HG03439 (cell line): Measurements from ENCODE around the gene LTO1.

Experiments
- ATAC-seq: cut with Tn5 transposase; IDR thresholded peaks from one replicate; pipeline ENCODE4 v1.9.1; 2021; ENCODE audit warnings: mild to moderate bottlenecking, moderate library complexity; ENCODE audit not compliant: unreplicated experiment

Gene LTO1, protein sequence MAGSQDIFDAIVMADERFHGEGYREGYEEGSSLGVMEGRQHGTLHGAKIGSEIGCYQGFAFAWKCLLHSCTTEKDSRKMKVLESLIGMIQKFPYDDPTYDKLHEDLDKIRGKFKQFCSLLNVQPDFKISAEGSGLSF

DNA sequence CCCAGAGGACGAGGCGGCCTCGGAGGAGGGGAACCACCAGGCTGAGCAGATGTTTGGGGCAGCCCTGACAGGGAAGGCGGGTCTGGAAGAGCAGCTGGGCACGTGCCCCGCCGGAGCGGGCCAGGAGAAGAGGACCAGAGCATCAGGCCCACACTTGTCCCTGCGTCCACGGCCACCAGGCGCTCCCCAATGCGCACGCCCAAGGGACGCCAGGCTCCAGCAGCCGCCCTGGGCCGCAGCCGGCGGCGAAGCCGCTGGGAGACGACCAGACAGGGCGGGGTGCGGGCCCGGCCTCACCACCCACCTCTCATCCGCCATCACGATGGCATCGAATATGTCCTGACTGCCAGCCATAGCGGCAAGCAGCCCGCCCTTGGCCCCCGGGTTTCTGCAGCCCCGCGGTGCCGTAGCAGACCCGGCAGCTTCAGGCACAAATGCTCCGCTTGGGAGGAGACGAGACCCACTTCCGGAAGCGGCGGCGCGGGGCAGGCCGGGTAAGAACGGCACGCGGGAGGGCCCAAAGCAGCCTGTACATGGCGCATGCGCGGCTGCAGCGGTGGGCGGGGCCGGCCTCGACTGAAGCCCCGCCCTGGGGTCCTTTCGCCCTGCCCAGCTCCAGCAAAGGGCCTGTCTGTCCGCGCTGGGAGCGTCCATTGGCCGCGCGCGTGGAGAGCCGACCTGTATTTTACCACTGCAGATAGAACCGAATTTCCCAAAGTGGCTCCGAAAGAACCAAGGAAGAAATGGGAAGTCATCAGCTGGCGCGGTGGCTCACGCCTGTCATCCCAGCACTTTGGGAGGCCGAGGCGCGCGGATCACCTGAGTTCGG is at the start of gene LTO1:
LTO1 (minus strand) TSS at position 468 of the 829 bp plus-strand sequence; CDS start at position 354, 114 bp downstream.
- peak; percentile 89 for ATAC-seq

DNA sequence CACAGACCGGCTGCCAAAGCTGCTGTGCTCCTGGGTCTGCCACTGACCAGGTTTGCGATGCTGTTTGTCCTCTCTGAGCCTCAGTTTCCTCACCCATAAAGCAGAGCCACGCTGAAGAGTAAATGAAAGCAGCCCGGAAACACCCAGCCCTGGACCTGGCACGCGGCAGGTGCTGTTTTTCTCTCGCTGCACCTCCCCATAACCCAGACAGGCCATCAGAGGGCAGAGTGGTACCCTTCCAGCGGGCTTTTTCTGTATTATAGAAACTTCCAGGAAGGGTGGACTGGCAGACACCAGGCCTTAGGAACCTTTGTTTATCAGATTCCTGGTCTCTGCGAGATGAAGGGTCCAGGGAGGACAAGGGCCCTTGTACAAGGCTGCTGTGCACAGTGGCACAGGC is 46.6 kb upstream of the LTO1 start:
- ATAC-seq, result no peak

DNA sequence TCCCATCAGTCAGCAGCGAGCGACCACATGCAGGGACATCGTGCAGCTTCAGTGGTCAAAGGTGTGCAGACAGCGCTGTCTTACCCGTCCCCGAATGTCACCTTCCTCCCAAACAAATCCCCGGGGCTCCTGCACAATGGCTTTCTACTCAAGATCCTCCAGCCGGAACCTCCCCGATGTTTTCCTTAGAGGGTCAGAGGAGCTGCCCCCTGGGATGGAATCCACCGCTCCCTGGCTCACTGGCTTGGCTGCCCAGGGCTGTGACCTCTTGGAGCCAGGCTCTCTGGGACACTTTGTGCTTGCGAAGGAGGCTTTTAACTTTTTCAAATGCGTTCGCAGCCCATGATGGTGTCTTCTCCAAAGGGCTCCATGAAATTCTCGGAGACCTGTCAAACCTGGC is 46.0 kb upstream of the LTO1 start:
- ATAC-seq, result no peak

DNA sequence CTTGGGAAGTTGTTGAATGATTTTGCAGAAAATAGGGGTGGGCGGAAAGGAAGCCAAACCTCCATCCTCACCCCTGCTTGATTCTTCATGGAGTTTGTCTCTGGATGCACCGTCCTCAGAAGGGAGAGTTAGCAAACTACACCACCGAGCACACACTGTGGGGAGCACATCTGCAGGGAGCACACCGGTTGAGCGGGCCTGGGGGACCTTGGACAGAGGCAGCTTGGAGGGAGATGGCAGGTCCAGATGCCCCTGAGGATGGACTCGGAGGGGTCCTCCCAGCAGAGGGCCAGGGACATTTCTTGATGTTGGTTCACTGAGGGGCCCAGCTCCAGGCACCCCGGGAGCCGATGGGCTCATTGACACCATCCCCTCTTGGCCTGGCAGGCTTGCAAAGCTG is 43.8 kb upstream of the LTO1 start:
- ATAC-seq, result no peak

DNA sequence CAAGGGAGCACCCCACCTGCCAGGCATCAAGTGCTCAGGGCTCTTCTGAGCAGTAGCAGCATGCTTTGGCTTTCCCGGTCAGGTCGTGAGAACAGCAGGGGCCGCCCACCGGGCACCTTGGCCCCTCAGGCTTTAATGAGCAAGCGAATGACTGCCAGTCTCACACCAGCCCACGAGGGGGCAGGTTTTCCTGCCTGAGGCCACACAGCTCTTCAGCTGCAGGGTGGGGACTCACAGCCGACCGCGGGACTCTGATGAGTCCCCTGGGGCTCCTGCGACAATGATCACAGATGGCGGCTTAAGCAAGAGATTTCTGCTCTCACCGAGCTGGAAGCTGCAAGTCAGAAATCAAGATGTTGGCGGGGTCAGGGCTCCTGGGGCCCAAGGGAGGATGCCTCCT is 43.0 kb upstream of the LTO1 start:
- ATAC-seq, result no peak

DNA sequence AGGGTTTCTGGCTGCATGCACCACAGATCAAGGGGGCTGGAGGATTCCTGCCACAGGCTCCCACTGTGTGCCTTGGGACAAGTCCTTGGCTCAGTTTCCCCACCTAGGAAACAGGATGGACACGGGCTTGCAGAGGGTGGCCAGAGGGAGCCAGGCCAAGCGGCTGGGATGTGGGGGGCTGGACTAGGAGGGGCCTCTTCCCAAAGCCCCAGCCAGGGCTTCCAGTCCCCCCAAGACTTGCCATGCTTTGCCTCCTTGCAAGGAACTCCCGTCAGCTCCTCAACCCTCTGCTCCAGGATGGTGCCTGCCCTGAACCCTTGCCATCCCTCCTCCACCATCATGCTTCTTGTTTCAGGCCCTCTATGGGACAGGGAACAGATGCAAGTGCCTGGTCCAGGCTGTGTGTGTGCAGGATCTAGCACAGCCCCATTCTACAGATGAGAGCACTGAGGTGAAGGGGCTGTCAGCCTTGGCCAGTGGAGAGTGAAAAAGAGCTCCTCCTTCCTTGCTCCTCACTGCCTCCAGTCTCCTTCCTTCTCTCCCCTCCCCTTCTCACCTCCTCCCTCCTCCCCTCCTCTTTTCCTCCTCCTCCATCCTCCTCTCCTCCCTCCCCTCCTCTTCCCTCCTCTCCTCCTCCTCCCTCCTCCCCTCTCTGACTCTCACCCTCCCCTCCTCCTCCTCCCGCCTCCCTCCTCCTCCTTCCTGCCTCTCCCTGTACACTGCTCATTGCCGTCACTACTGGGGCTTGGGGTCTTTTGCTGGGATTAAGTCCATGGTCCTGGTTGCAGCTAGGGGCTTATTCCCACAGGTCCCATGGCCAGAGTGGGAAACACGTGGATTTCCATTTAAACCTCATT is 42.0 kb upstream of the LTO1 start:
- no peak for ATAC-seq

DNA sequence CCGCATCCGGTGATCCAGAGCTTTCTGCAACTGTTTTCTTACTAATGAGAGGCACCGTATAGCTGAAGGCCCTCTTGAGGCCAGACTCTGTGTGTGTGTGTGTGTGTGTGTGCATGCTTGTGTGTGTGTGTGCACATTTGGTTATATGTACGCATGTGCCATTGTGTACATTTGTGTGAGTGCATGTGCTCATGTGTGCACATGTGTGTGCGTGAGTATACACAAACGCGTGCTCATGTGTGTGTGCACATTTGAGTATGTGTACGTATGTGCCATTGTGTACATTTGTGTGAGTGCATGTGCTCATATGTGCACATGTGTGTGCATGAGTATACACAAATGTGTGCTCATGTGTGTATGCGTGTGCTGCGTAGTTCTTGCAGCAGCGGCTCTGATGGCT is 40.9 kb upstream of the LTO1 start:
- no peak for ATAC-seq

DNA sequence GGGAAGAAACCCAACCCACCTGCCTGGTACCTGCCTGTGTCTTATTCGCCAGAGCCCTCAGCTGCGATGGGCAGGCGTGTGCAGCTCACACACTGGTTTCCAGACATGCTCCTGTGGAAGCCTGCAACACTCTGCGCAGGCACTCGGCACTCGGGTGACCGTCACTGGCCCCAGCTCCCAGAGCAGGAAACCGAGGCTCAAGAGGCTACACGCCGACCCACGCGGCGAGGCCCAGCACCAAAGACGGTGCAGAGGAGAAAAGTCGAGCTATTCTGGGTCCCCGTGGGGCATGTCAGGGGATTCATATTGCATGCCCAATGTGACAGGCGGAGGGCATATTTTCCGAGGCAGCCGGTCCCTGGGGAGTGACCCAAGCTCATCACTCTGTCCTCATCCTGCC is 40.3 kb upstream of the LTO1 start:
- ATAC-seq, result no peak

DNA sequence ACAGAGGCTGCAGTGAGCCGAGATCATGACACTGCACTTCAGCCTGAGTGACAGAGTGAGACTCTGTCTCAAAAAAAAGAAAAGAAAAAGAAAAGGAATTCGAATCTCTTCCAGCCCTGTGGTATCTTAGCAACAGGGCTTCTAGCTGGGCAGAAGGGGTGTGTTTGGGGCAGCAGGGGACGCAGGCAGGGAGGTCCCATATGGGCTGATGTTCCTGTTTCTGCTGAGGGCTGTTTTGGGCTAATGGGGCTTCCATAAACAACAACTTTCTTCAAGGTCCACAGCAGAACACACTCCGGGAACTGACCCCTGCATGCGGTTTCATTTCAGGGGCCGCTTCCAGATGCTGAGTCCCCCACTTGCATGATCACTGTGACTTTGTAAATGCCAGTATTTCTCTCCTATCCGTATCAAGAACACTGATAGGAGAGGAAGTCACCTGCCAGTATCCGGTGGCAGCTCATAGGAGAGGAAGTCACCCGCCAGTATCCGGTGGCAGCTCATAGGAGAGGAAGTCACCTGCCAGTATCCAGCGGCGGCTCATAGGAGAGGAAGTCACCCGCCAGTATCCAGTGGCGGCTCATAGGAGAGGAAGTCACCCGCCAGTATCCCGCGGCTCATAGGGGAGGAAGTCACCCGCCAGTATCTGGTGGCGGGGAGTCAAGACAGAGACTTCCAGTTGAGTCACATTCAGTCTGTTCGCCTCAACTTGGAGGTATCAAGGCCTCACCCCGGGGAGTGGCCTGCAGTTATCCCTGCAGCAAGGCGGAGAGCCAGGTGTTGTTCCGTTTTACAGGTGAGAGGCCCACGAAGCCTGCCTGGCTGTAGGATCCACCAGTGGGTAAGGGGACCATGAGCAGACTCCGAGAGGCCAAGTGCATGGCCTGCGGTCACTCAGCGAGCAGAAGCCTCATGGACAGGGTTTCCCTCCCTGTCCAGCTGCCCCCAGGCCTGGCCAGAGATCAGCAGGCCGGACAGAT is 37.0 kb upstream of the LTO1 start:
- no peak for ATAC-seq

DNA sequence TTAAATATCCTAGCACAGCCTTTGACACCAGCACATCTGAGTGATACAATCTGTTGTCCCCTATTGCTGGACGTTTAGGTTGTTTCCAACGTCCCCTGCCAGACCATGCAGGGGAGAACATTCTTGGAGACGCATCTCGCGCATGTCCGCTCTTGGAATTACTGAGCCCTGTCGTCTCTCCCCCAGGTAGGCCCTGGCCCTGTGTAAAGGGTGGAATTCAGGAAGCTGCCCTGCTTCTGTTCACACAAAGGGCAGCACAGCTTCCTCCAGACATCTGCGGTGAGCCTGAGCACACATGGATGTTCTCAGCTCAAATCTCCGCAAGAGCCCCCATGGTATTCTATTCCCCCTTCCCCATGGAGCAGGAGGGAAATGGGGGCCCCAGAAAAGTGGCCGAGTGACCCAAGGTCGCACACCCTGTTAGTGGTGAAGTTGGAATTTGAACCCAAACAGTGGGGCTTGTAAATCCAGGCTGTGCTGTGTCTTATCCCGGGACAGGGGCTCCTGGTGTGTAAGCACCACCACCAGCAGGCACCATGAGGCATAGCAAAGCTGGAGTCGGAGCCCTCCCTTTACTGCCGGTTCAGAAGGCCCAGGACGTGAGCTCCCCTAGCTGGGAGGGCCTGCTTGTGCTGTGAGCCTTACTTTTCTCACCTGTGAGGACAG is 33.7 kb upstream of the LTO1 start:
- ATAC-seq, result no peak

DNA sequence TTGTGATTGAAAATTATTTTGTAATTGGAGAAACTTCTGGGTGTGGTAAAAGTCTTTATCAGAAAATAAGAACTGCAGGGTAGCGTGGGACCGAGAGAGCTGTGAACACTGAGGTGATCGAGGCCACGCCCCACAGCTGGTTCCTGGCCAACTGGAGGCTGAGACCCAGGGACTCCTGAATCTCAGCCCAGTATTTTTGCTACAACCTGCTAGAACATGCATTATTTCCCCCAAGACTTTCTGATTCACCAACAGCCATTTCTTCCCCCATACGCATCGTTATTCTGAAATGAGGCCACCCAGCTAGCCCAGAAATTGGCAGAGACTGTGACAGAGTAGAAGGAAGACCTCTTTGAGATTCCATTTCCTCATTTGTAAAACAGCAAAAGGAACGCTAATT is 32.0 kb upstream of the LTO1 start:
- no peak for ATAC-seq

DNA sequence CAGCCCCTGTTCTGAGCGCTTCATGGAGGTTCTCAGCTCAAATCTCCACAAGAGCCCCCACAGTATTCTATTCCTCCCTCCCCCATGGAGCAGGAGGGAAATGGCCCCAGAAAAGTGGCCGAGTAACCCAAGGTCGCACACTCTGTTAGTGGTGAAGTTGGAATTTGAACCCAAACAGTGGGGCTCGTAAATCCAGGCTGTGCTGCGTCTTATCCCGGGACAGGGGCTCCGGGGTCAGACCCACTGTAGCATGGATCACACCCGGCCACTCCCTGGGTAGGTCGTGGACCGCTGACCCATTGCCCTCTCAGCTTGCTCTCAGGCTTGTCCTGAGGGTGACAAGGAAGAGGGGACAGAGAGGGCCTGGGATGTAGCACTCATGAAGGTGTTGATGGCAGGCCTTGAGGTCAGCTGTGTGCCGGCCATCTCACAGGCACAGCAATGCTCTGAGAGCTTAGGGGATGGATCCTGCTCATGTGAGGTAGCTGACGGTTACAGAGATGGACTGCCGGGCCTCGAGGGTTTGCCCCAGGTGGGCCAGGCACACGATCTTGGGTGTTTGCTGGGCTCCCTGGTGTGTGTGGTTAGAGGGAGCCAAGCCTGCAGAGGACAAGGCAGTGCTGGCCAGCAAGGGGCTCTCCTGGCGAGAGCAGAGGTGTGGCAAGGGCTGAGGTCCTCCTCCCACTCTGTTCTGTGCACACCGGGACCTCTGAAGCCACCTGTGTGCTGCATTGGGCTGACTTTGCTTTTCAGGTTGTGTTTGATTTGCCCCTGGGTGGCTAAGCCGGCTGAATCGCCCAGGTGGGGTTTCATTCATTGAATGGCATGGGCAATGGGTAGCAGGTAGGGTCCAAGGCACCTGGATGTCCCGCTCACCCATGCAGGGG is 31.0 kb upstream of the LTO1 start:
- no peak for ATAC-seq

DNA sequence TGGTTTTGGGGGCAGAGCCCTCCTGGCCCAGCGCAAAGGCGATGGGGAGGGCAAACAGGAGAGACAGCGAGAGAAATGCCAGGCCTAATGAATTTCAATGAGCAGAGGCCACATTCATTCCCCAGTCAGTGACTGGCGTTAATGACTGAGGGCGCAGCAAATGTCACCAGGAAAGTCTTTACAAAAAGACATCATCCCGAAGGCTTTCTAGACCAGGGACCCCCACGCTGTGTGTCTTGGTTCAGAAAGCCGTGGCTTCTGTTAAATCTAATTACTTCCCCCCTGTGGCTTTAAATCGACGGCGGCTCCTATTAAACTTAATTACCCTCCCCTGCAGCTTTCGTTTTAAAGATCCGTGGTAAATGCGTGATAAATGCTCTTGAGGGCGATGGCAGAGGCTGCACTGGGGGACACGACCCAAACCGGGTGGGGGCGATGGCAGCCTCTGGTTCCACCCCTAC is 30.2 kb upstream of the LTO1 start:
- no peak for ATAC-seq

DNA sequence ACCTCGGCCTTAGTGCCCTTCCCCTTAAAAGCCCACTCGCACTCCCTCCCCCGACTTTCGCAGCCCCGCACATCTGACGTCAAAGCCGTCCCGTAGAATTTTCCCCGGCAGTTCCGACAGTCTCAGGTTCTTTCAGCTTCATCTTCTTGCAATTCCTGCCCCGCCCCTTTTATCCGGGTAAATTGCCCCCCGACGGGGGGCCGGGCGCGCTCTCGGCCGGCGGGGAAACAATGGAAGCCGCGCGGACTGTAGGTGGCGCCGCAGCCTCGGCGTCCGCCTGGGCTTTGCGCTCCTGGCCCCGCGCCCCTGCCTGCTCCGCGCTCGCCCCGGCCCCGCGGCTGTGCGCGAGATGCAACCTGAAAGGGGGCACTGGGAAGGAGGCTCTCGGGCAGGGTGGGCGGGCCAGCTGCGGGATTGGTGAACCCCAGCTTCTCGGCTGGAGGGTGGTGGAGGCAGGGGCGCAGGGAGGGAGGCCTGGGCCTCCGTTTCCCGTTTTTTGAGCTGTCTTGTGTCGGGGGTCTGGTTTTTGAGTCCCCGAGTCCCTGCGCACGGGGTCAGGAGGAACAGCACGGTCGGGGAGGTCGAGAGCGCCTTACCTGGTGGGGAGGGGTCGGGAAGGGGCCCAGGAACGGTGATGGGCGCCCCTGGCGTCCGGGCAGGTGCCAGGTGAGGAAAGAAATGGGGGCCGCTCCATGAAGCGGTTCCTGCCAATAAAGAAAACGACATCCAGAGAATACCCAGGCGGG is 29.5 kb upstream of the LTO1 start:
- no peak for ATAC-seq

DNA sequence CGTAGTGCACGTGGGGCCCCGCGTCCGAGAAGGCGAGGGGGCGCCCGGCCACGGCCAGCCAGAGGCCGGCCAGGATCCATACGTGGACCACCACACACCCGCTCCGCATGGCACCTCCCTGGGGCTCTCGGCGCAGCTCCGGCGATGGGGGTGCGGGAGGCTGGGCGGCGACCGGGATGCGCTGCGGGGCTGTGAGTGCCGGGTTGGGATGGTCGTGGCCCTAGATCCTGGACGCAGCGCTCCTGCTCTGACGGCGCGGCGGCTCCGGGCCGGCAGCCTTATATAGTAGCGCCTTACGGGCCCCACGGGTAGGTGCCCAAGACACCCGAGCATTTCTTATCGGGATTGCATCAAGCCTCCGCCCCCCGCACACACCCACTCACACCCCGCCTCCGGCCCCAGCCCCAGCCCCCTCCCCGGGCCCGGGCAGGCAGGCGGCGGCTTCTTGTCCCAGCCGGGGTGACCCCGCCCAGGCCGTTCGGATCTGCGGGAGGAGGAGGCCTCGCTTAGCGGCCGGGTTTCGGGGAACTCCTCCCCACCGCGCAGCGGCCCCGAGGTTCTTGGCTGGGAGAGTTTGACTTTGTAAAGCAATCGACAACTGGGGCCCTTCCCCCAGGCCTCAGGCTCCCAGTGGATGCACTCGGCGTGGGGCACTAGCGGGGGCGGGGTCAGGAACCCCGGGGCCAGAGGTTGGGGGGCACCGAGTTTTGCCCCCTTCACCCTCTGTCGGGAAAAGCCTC is 28.8 kb upstream of the LTO1 start, which contains the start of gene FGF19:
FGF19 (minus strand) TSS at position 255 of the 740 bp plus-strand sequence; CDS start at position 109, 146 bp downstream.
- ATAC-seq, result no peak

DNA sequence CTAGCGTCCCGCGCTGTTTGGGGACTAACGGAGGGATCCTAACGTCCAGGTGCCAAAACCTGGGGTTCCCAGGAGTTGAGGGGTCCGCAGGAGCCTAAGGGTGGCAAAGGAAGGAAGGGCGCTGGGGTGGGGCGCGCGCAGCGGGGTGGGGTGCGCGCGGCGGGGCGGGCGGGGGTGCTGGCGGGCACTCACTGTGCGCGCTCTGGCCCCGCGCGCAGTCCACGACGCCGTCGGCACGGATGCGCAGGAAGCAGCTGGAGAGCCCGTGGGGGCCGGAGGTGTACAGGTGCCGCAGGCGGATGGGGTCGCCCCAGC is 28.3 kb upstream of the LTO1 start:
- ATAC-seq, result no peak

DNA sequence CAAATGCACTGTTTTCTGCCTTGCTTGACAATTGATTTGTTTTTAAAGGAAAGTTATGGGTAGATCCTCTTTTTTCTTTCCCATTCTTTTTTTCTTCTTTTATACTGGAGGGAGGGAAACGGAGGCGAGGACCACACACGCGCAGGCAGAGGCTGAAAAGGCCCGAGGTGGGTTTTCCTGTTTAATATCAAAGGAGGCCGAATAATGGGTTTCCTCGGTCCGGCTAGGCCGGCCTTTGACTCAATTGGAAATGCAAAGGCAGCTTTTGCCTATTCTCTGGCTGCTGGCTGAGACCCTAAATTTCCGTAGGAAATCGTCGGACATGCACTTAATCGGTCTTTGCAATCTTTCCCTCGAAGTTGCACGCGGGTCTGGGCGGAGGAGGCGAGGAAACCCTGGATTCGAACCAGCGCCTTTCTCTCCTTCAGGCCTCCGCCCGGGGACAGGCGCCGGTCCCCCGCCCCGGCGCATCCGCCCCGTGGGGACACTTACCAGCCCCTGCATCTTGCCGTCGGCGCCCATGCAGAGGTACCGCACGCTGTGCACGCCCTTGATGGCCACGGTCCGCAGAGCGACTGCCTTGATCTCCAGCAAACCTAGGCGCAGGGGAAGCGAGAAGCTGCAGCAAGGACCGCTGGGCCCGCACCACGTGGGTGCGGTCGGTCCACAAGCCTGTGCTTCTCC is 27.8 kb upstream of the LTO1 start:
- no peak for ATAC-seq
